HG03103 (cell line): ENCODE measurements around the gene TMEFF2.

Experiments
- ATAC-seq: cut with Tn5 transposase; IDR thresholded peaks from one replicate; pipeline ENCODE4 v1.9.1; 2021; ENCODE audit warnings: low read depth; ENCODE audit not compliant: unreplicated experiment

TMEFF2 gene

GRCh38 chr2:192184349-192184748 lies 10.4 kb downstream of the TMEFF2 start:
- no peak for ATAC-seq

GRCh38 chr2:192183296-192183695 lies 11.4 kb downstream of the TMEFF2 start:
- ATAC-seq: no peak

GRCh38 chr2:192166946-192167345 lies 27.8 kb downstream of the TMEFF2 start:
- no peak for ATAC-seq

- no peak for ATAC-seq
These were observed 28.9 kb downstream of the TMEFF2 start for GRCh38 chr2:192165842-192166241.

GRCh38 chr2:192162392-192163042 lies 32.2 kb downstream of the TMEFF2 start:
- peak; percentile 71 for ATAC-seq

GRCh38 chr2:192161656-192162290 lies 33.0 kb downstream of the TMEFF2 start:
- ATAC-seq: no peak

- no peak for ATAC-seq
These were observed 35.0 kb downstream of the TMEFF2 start for GRCh38 chr2:192159736-192160135.

GRCh38 chr2:192159208-192159607 lies 35.5 kb downstream of the TMEFF2 start:
- ATAC-seq: no peak

- no peak for ATAC-seq
These were observed 37.0 kb downstream of the TMEFF2 start for GRCh38 chr2:192157776-192158175.

- no peak for ATAC-seq
These were observed 39.1 kb downstream of the TMEFF2 start for GRCh38 chr2:192155511-192156118.

GRCh38 chr2:192153561-192153960 lies 41.2 kb downstream of the TMEFF2 start:
- ATAC-seq: no peak

- no peak for ATAC-seq
These were observed 42.9 kb downstream of the TMEFF2 start for GRCh38 chr2:192151853-192152252.

GRCh38 chr2:192150166-192150565 lies 44.6 kb downstream of the TMEFF2 start:
- ATAC-seq: no peak

GRCh38 chr2:192148620-192149321 lies 46.0 kb downstream of the TMEFF2 start:
- ATAC-seq: no peak

GRCh38 chr2:192148241-192148619 lies 46.5 kb downstream of the TMEFF2 start:
- ATAC-seq: no peak

GRCh38 chr2:192146069-192147015 lies 48.4 kb downstream of the TMEFF2 start:
- ATAC-seq: no peak

GRCh38 chr2:192145496-192145895 lies 49.2 kb downstream of the TMEFF2 start:
- no peak for ATAC-seq

GRCh38 chr2:192140236-192140839 lies 54.4 kb downstream of the TMEFF2 start:
- no peak for ATAC-seq

- no peak for ATAC-seq
These were observed 54.9 kb downstream of the TMEFF2 start for GRCh38 chr2:192139813-192140212.

GRCh38 chr2:192137451-192137850 lies 57.3 kb downstream of the TMEFF2 start:
- ATAC-seq: no peak
